SK-N-MC (cell line): ENCODE results near the gene CAMK2B.
"Not testable (repeated sequence)": the region's sequence is repeated elsewhere in the genome, so short reads cannot be mapped to it uniquely, and the experiment has no call there.

Experiments used
- DNase-seq: peaks from one replicate; pipeline ENCODE4 v3.0.0-alpha.2; 2011; ENCODE audit warnings: low read depth, low spot score
- H3K27ac ChIP-seq: fragments of 200-600 bp; sonication (generic); 2 replicates; pipeline ENCODE4 v1.5.1; 2016; ENCODE audit warnings: mixed run types
- H3K36me3 ChIP-seq: fragments of 200-600 bp; sonication (generic); 2 replicates; pipeline ENCODE4 v1.6.1; 2017; ENCODE audit warnings: antibody characterized with exemption, low read length, mixed read lengths; ENCODE audit not compliant: insufficient read depth
- H3K4me3 ChIP-seq: fragments of 200-600 bp; sonication (generic); 2 replicates; pipeline ENCODE4 v1.5.1; 2016
- H3K9ac ChIP-seq: fragments of 200-600 bp; sonication (generic); 2 replicates; pipeline ENCODE4 v1.8.0; 2017; ENCODE audit warnings: mixed run types, mixed read lengths; ENCODE audit not compliant: insufficient read length
- H3K9me3 ChIP-seq: fragments of 200-600 bp; sonication (generic); 2 replicates; pipeline ENCODE4 v1.6.1; 2017; ENCODE audit warnings: low read depth, mild to moderate bottlenecking, antibody characterized with exemption, low read length, moderate library complexity, mixed read lengths
- EZH2 ChIP-seq: fragments of 200-600 bp; sonication (generic); IDR thresholded peaks from one replicate; pipeline ENCODE4 v1.6.1; 2017; ENCODE audit warnings: antibody characterized with exemption
- FOXP2 ChIP-seq: optimal IDR thresholded peaks from 2 replicates; pipeline ENCODE3; 2011; ENCODE audit warnings: mild to moderate bottlenecking, moderate library complexity; ENCODE audit not compliant: insufficient read depth; ENCODE audit errors: extremely low read length, control extremely low read depth
- POLR2AphosphoS5 ChIP-seq: IDR thresholded peaks from 2 replicates; pipeline ENCODE4 v1.6.1; 2012; ENCODE audit warnings: mild to moderate bottlenecking, low read depth, low read length, borderline replicate concordance

The CAMK2B gene

DNA sequence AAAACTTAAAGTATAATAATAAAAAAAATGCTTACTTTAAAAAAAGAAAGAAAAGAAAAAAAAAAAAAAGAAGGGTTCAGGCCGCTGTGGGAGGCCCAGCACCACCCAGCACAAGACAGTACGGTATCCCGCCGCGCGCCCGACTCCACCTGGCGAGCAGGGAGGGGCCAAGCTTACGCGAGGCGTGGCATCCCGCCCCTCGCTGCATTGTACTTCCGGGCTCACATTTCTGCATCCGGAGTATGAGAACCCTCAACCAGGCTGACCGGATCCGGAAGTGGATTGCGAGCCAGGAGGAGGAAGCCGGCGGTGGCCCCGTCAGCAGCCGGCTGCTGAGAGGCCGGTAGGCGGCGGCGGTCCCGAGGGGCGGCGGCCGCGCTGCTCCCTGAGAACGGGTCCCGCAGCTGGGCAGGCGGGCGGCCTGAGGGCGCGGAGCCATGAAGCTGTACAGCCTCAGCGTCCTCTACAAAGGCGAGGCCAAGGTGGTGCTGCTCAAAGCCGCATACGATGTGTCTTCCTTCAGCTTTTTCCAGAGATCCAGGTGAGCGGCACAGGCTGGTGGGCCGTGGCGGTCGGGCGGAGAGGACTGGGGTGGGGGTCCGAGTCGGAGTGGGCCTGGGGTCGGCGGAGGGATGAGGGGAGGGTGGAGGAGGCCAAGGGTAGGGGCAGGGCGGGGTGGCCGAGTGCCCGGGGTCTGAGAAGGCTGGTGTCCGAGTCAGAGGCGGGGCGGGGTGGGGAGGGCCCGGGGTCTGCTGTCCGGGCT, 124.5 kb downstream of the CAMK2B start, which contains the start of gene YKT6:
YKT6 (plus strand) TSS at position 280 of the 763 bp plus-strand sequence; CDS start at position 438, 158 bp downstream.
- TF ChIP-seq EZH2, result no peak
- TF ChIP-seq FOXP2, result peak; percentile 38
- peak; percentile 89 for TF ChIP-seq POLR2AphosphoS5
- Histone ChIP-seq H3K27ac (no peak within 1 kb of the TSS), H3K9me3 (no peaks in the 10 kb centered on the region), H3K9ac (peak within 1 kb of the TSS; percentile 91), H3K4me3 (peak within 1 kb of the TSS; percentile 96), H3K36me3 (peaks cover 20% of the 10 kb centered on the region)
- DNase-seq, result peak; percentile 75

DNA sequence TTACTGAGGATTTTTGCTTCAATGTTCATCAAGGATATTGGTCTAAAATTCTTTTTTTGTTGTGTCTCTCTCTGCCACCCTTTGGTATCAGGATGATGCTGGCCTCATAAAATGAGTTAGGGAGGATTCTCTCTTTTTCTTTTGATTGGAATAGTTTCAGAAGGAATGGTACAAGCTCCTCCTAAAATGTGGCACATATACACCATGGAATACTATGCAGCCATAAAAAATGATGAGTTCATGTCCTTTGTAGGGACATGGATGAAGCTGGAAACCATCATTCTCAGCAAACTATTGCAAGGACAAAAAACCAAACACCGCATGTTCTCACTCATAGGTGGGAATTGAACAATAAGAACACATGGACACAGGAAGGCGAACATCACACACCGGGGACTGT, 125.2 kb downstream of the CAMK2B start:
- not testable (repeated sequence) for H3K27ac ChIP-seq, H3K4me3 ChIP-seq, DNase-seq, H3K9me3 ChIP-seq, H3K9ac ChIP-seq
- peaks cover 13% of the 10 kb centered on the region for H3K36me3 ChIP-seq

DNA sequence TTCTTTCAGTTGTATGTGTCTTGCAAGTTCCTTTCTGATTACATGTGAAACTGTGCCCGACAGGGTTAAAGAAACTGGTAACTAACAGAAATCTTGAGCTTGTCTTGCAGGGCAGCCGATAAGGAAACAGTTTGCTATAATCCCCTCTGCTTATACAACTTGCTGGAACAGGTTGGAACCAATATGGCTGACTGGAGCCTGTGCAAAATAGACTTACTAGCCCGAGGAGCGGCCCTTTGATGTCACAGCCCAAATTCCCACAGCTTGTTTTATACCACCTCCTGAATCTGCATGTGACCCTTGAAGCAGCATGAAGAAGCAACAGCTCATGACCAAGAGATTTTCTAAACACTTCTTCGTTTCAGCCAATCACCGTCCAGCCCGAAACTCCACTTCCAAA, 127.9 kb downstream of the CAMK2B start:
- H3K9ac ChIP-seq, result no peak overlapping the region
- H3K9me3 ChIP-seq, result no peaks in the 10 kb centered on the region
- peaks cover under 1% of the 10 kb centered on the region; the same call in 1 of the 2 replicates for H3K36me3 ChIP-seq
- DNase-seq, result no peak
- no peak overlapping the region for H3K27ac ChIP-seq
- H3K4me3 ChIP-seq, result no peak overlapping the region
- TF ChIP-seq EZH2 (no peak), POLR2AphosphoS5 (no peak), FOXP2 (no peak)

GRCh38 chr7:44196450-44196872, 128.9 kb downstream of the CAMK2B start:
- peak; percentile 5 for DNase-seq
- TF ChIP-seq FOXP2 (no peak), EZH2 (no peak), POLR2AphosphoS5 (no peak)
- Histone ChIP-seq H3K36me3 (no peaks in the 10 kb centered on the region), H3K4me3 (no peak overlapping the region), H3K9me3 (no peaks in the 10 kb centered on the region), H3K27ac (no peak overlapping the region), H3K9ac (no peak overlapping the region)

- no peaks in the 10 kb centered on the region for H3K9me3 ChIP-seq
- no peak for DNase-seq
- H3K36me3 ChIP-seq, result no peaks in the 10 kb centered on the region
- no peak overlapping the region for H3K4me3 ChIP-seq
- H3K27ac ChIP-seq, result no peak overlapping the region
- TF ChIP-seq FOXP2, result no peak
- no peak for TF ChIP-seq EZH2
- no peak for TF ChIP-seq POLR2AphosphoS5
- no peak overlapping the region for H3K9ac ChIP-seq
Observed at GRCh38 chr7:44195889-44196288, 129.5 kb downstream of the CAMK2B start.

DNA sequence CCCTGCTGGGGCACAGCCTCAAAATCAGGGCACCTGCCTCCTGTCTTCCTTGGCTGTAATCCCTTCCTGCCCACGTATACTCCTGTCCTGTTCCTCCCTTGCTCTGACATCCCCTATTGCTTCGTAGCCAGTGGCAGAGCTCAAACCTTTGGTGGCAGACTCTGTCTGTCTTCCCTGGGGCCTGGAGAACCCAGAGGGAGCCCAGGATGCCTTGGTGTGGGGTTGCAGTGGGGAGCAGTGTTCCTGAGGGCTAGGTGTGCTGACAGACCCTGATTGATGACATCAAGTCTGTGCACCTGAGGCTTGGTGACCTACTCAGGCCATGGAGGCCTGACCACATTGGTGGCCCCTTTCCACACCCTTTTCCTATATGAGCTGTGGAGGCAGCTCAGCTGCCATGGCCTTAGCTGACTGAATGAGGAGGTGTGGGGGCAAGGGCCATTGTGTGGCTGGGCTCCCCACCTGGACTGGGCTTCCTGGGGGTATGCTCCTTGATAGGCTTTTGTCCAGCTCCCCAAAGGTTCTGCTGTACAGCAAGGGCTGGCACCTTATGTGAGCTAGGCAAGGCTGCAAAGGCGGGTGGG, 130.7 kb downstream of the CAMK2B start:
- TF ChIP-seq EZH2 (no peak), POLR2AphosphoS5 (no peak)
- Histone ChIP-seq H3K36me3 (no peaks in the 10 kb centered on the region), H3K9me3 (no peaks in the 10 kb centered on the region), H3K4me3 (no peak overlapping the region), H3K9ac (no peak overlapping the region), H3K27ac (no peak overlapping the region)
- DNase-seq, result no peak

DNA sequence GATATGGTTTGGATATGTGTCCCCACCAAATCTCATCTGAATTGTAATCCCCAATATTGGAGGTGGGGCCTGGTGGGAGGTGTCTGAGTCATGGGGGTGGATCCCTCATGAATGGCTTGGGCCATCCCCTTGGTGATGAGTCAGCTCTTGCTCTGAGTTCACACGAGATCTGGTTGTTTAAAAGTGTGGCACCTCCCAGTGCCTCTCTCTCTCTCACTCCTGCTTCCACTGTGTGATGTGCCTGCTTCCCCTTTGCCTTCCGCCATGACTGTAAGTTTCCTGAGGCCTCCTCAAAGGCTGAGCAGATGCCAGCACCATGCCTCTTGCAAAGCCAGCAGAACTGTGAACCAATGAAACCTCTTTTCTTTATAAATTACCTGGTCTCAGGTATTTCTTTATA, 131.3 kb downstream of the CAMK2B start:
- Histone ChIP-seq H3K27ac (no peak overlapping the region), H3K36me3 (no peaks in the 10 kb centered on the region), H3K4me3 (no peak overlapping the region), H3K9me3 (no peaks in the 10 kb centered on the region), H3K9ac (no peak overlapping the region)
- TF ChIP-seq EZH2, result no peak
- TF ChIP-seq FOXP2, result no peak
- no peak for TF ChIP-seq POLR2AphosphoS5
- DNase-seq, result no peak

- no peak overlapping the region for H3K27ac ChIP-seq
- H3K4me3 ChIP-seq, result no peak overlapping the region
- H3K36me3 ChIP-seq, result no peaks in the 10 kb centered on the region
- no peak overlapping the region for H3K9ac ChIP-seq
- TF ChIP-seq FOXP2 (no peak), EZH2 (no peak), POLR2AphosphoS5 (no peak)
- no peaks in the 10 kb centered on the region for H3K9me3 ChIP-seq
- no peak for DNase-seq
Observed at GRCh38 chr7:44193011-44193802, 132.2 kb downstream of the CAMK2B start.

GRCh38 chr7:44191171-44191570, 134.2 kb downstream of the CAMK2B start:
- no peak overlapping the region for H3K27ac ChIP-seq
- no peak overlapping the region for H3K4me3 ChIP-seq
- no peaks in the 10 kb centered on the region for H3K36me3 ChIP-seq
- no peaks in the 10 kb centered on the region for H3K9me3 ChIP-seq
- H3K9ac ChIP-seq, result no peak overlapping the region
- TF ChIP-seq EZH2, result no peak
- no peak for DNase-seq
